ENCODE measurements around the gene HIC1.
A peak's percentile ranks its signal among the peaks of the same experiment; 100 is the strongest.

Gene HIC1

DNA sequence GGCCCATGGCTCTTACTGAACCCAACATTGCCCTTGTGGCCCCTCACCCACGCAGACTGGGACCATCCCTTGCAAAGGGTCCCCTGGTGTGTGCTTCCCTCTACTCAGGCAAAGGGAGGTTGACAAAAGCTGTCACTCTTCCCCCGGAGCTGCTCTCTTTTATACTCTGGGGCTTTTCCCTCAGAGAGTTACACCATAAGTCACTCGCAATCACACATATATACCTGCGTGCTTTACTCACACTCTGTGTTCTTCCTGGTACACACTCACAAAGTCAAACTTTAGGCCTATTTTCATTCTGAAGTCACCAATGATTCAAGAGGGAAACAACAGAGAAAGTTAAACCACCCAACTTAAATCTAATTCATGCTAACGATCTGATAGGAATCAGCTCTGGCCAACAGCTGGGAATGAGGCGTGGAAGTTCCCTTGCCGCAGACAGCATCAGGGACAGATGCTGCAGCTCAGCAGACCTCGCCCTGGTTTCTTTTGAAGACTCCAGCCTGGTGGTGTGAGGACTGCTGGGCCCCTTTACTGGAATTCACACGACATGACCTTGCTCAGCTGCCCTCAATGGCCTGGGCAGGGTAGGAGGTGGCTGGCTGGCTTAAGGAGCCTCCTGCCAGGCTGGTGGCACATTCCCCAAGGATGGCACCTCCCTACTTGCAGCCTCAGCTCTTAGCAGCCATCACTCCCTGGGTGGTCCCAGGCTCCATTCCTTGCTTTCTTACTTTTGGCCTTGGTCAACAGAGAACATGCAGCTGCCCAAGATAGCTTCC lies 27.3 kb downstream of the HIC1 start:
- DNase-seq = no peak

- DNase-seq = no peak
These were observed 28.7 kb downstream of the HIC1 start for GRCh38 chr17:2083613-2084035.

GRCh38 chr17:2084036-2084765 lies 29.3 kb downstream of the HIC1 start:
- DNase-seq = no peak

- no peak for DNase-seq
These were observed 30.1 kb downstream of the HIC1 start for GRCh38 chr17:2084766-2085647.

DNA sequence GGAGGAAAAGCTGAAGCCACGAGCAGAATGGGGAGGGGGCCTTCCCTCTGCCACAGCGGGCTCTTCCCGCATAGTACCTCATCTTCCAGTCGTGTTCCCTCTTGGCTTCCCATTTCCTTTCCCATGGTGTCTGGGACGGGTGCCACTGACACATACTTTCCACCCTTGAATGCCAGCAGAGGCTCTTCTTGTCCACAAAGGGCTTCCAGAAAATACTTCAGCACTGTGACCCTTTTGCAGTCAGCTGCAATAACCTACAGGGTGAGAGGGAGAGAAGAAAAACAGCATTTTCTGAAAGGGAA lies 30.7 kb downstream of the HIC1 start:
- no peak for DNase-seq

GRCh38 chr17:2086306-2086705 lies 31.4 kb downstream of the HIC1 start:
- no peak for DNase-seq

GRCh38 chr17:2087597-2088211 lies 32.8 kb downstream of the HIC1 start:
- DNase-seq = peak; percentile 27

DNA sequence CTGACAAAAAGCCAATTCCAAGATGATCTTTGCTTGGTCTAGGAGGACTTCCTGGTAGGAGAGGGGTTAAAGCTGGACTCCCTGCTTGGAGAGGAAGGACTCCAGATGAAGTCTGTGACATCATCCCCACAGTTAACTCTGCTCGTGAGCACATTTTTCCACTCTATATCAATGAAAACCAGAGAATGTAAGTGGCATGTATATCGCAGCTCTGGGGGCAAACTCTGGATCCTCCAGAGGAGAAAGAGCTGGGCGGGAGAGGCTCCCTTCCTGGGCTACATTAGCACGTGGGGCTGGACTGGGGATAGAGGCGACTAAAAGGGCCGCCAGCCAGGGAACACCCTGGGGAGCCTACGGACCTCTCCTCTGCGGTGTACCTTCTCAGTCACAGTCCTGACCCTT lies 34.1 kb downstream of the HIC1 start:
- DNase-seq = no peak

GRCh38 chr17:2090210-2090641 lies 35.3 kb downstream of the HIC1 start:
- no peak for DNase-seq

DNA sequence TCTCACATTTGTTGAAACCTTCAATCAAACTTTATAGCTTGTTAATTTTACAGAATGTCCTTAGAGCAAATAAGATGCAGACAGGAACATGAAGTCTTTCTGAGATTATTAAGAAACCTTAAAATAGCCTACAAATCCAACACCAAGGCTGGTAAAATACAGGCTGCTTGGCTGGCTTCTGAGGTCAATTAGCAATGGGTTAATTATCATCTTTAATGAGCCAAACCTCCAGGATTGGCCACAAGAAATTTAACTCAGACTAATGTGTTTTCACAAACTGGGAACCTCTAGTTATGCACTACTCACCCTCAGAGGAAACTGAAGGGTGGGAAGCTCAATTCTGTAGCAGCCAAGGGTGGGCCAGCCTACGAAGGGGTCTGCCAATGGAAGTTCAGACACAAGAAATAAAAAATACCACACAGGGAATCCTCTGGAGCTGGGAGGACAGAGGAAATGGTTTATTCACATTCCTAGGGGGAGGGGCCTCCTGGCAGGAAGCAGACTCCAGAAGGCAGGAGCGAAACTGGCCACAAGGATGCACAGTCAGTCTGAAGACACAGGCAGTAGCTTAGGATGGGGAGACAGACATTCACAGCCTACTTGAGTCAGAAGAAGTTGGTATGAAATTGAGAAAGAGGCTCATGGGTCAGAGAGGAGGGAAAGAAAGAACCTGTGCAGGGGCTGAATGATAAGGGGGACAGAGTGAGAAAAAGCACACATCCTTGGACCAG lies 36.1 kb downstream of the HIC1 start:
- no peak for DNase-seq

DNA sequence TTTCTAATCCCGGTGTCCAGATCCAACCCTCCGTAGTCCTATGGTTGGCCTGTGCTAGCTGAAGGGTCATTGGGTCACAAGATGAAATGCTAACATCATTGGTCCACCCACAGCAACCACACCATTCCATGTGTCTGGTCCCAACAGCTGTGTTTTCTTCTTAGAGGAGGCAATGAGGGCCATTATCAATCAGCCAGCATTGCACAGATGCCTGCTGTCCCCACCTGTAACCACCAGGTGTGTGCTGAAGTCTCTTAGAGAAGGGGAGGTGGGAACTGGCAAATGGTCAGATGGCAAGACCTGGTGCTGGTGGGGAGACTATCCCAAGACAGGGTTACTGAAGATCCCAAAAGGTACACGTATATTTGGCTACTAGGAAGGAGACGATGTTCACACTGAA lies 37.4 kb downstream of the HIC1 start:
- no peak for DNase-seq

- no peak for DNase-seq
These were observed 38.4 kb downstream of the HIC1 start for GRCh38 chr17:2093349-2093748.

- no peak for DNase-seq
These were observed 40.1 kb downstream of the HIC1 start for GRCh38 chr17:2094891-2095535.

- DNase-seq = no peak
These were observed 40.6 kb downstream of the HIC1 start for GRCh38 chr17:2095536-2095910.

- DNase-seq = no peak
These were observed 46.8 kb downstream of the HIC1 start for GRCh38 chr17:2101448-2102257.

GRCh38 chr17:2102931-2103809 lies 48.3 kb downstream of the HIC1 start:
- no peak for DNase-seq

GRCh38 chr17:2105663-2106062 lies 50.8 kb downstream of the HIC1 start:
- no peak for DNase-seq

- no peak for DNase-seq
These were observed 51.5 kb downstream of the HIC1 start for GRCh38 chr17:2106308-2106955.

DNA sequence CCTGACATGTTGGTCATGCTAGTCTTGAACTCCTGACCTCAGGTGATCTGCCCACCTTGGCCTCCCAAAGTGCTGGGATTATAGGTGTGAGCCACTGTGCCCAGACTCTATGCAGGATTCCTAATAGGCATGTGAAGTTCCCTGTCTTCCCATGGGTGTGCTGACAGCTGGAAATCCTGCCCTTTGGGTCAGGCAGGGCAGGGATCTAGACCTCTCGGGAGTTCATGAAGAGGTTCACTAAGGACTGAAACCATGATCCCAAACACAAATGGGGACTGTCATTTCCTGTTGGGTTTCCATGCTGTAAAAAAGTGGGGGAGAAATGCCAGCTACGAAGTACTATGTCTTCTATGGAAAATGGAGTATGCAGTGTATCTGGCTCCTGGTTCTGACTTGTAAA lies 52.1 kb downstream of the HIC1 start:
- no peak for DNase-seq
